ENCODE results near the gene MDH1.

MDH1 gene

DNA sequence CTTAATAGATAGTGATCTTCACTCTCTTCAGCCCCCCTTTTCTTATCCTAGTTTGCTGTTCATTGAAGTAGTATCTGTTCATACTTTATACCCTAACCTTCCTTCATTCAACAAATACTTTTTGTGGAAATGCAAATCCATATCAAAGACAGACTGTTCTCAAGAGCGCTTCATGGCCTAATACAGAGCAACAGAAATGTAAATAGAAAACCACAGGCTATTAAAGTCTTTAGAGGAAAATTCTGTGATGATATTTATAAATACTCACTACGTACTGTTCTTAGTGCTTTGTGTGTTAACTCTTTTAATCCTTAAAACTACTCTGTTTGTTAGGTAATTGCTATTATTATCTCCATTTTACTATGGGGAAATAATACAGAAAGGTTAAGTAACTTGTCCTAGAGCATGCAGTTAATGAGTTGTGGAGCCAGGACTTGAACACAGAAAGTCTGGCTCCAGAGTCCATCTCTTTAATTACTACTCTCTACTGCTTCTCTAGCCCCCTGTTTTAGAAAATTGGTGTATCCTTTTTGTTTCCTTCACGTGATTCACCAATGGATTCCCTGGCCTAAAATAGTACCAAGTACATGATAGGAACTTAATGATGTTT is 2.9 kb downstream of the MDH1 start:
- Histone ChIP-seq H3K27ac (ENCODE audit: extremely low read depth, low read depth, low read length) (no peak overlapping the region), H3K9me3 (ENCODE audit: control insufficient read depth, insufficient read depth, low read depth, low read length) (no peaks in the 10 kb centered on the region), H3K36me3 (ENCODE audit: control insufficient read depth in 2 of 2, insufficient read depth in 1 of 2, low read length in 2 of 2) (peaks cover 26 to 50% of the 10 kb centered on the region in 2 experiments), H3K4me1 (ENCODE audit: control insufficient read depth, insufficient read depth, low read length) (peaks cover 19% of the 10 kb centered on the region), H3K4me3 (ENCODE audit: low read depth, low read length) (no peak overlapping the region)
- CTCF ChIA-PET = no interaction called here
- TF ChIP-seq ZNF202 (tag by site-specific recombination; IDR thresholded peaks at IDR 0.05; ENCODE audit: borderline replicate concordance) = no peak
- TF ChIP-seq, protein P1, sequence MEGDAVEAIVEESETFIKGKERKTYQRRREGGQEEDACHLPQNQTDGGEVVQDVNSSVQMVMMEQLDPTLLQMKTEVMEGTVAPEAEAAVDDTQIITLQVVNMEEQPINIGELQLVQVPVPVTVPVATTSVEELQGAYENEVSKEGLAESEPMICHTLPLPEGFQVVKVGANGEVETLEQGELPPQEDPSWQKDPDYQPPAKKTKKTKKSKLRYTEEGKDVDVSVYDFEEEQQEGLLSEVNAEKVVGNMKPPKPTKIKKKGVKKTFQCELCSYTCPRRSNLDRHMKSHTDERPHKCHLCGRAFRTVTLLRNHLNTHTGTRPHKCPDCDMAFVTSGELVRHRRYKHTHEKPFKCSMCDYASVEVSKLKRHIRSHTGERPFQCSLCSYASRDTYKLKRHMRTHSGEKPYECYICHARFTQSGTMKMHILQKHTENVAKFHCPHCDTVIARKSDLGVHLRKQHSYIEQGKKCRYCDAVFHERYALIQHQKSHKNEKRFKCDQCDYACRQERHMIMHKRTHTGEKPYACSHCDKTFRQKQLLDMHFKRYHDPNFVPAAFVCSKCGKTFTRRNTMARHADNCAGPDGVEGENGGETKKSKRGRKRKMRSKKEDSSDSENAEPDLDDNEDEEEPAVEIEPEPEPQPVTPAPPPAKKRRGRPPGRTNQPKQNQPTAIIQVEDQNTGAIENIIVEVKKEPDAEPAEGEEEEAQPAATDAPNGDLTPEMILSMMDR (tag by site-specific recombination; IDR thresholded peaks at IDR 0.05) = no peak
- TF ChIP-seq, protein P2, sequence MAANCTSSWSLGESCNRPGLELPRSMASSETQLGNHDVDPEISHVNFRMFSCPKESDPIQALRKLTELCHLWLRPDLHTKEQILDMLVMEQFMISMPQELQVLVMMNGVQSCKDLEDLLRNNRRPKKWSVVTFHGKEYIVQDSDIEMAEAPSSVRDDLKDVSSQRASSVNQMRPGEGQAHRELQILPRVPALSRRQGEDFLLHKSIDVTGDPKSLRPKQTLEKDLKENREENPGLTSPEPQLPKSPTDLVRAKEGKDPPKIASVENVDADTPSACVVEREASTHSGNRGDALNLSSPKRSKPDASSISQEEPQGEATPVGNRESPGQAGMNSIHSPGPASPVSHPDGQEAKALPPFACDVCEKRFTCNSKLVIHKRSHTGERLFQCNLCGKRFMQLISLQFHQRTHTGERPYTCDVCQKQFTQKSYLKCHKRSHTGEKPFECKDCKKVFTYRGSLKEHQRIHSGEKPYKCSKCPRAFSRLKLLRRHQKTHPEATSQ (tag by site-specific recombination; IDR thresholded peaks at IDR 0.05) = no peak
- TF ChIP-seq, protein P3, sequence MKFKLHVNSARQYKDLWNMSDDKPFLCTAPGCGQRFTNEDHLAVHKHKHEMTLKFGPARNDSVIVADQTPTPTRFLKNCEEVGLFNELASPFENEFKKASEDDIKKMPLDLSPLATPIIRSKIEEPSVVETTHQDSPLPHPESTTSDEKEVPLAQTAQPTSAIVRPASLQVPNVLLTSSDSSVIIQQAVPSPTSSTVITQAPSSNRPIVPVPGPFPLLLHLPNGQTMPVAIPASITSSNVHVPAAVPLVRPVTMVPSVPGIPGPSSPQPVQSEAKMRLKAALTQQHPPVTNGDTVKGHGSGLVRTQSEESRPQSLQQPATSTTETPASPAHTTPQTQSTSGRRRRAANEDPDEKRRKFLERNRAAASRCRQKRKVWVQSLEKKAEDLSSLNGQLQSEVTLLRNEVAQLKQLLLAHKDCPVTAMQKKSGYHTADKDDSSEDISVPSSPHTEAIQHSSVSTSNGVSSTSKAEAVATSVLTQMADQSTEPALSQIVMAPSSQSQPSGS (tag by site-specific recombination; IDR thresholded peaks at IDR 0.05; ENCODE audit: low read depth) = no peak
- TF ChIP-seq ZNF292 (tag by site-specific recombination; IDR thresholded peaks at IDR 0.05; ENCODE audit: borderline replicate concordance, low read depth) = no peak
- TF ChIP-seq ZNF621 (tag by site-specific recombination; IDR thresholded peaks at IDR 0.05) = no peak
- TF ChIP-seq SP2 (tag by site-specific recombination; IDR thresholded peaks at IDR 0.05) = no peak
- no peak for TF ChIP-seq ZNF335 (tag by site-specific recombination; conservative IDR thresholded peaks at IDR 0.05)
- TF ChIP-seq, protein P4, sequence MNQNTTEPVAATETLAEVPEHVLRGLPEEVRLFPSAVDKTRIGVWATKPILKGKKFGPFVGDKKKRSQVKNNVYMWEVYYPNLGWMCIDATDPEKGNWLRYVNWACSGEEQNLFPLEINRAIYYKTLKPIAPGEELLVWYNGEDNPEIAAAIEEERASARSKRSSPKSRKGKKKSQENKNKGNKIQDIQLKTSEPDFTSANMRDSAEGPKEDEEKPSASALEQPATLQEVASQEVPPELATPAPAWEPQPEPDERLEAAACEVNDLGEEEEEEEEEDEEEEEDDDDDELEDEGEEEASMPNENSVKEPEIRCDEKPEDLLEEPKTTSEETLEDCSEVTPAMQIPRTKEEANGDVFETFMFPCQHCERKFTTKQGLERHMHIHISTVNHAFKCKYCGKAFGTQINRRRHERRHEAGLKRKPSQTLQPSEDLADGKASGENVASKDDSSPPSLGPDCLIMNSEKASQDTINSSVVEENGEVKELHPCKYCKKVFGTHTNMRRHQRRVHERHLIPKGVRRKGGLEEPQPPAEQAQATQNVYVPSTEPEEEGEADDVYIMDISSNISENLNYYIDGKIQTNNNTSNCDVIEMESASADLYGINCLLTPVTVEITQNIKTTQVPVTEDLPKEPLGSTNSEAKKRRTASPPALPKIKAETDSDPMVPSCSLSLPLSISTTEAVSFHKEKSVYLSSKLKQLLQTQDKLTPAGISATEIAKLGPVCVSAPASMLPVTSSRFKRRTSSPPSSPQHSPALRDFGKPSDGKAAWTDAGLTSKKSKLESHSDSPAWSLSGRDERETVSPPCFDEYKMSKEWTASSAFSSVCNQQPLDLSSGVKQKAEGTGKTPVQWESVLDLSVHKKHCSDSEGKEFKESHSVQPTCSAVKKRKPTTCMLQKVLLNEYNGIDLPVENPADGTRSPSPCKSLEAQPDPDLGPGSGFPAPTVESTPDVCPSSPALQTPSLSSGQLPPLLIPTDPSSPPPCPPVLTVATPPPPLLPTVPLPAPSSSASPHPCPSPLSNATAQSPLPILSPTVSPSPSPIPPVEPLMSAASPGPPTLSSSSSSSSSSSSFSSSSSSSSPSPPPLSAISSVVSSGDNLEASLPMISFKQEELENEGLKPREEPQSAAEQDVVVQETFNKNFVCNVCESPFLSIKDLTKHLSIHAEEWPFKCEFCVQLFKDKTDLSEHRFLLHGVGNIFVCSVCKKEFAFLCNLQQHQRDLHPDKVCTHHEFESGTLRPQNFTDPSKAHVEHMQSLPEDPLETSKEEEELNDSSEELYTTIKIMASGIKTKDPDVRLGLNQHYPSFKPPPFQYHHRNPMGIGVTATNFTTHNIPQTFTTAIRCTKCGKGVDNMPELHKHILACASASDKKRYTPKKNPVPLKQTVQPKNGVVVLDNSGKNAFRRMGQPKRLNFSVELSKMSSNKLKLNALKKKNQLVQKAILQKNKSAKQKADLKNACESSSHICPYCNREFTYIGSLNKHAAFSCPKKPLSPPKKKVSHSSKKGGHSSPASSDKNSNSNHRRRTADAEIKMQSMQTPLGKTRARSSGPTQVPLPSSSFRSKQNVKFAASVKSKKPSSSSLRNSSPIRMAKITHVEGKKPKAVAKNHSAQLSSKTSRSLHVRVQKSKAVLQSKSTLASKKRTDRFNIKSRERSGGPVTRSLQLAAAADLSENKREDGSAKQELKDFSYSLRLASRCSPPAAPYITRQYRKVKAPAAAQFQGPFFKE (tag by site-specific recombination; IDR thresholded peaks at IDR 0.05; ENCODE audit: borderline replicate concordance) = no peak
- TF ChIP-seq ZNF560 (tag by site-specific recombination; IDR thresholded peaks at IDR 0.05; ENCODE audit: borderline replicate concordance) = no peak
- TF ChIP-seq SALL2 (tag by site-specific recombination; IDR thresholded peaks at IDR 0.05; ENCODE audit: borderline replicate concordance) = no peak
- TF ChIP-seq ZNF350 (tag by site-specific recombination; IDR thresholded peaks at IDR 0.05) = no peak
- TF ChIP-seq ZNF596 (tag by site-specific recombination; IDR thresholded peaks at IDR 0.05) = no peak
- TF ChIP-seq ZNF423 (tag by site-specific recombination; IDR thresholded peaks at IDR 0.05) = no peak
- TF ChIP-seq SCRT1 (tag by site-specific recombination; IDR thresholded peaks at IDR 0.05; ENCODE audit: borderline replicate concordance) = no peak
- no peak for TF ChIP-seq ZBTB48 (tag by site-specific recombination; IDR thresholded peaks at IDR 0.05)
- TF ChIP-seq EGR2 (tag by site-specific recombination; IDR thresholded peaks at IDR 0.05; ENCODE audit: low read depth) = no peak
- no peak for TF ChIP-seq ZNF701 (tag by site-specific recombination; IDR thresholded peaks at IDR 0.05)
- TF ChIP-seq, protein P5, sequence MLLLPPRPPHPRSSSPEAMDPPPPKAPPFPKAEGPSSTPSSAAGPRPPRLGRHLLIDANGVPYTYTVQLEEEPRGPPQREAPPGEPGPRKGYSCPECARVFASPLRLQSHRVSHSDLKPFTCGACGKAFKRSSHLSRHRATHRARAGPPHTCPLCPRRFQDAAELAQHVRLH (tag by site-specific recombination; IDR thresholded peaks at IDR 0.05) = no peak
- POLR2A ChIA-PET = no interaction called here

Measured in HEK293 (cell line).